ENCODE data around the gene YIPF7. TPM values are rescaled to one million over a fixed set of nuclear protein-coding genes. Genes with fewer than 3 reads are reported as not detected.
A peak's percentile ranks its signal among the peaks of the same experiment; 100 is the strongest.

The YIPF7 gene
- 10 to 100 TPM in 1 of 4 donors, 1 to 10 TPM in 2, under 1 TPM in 1; 0.61 to 12.7 (median 5.9) TPM for total RNA-seq

DNA sequence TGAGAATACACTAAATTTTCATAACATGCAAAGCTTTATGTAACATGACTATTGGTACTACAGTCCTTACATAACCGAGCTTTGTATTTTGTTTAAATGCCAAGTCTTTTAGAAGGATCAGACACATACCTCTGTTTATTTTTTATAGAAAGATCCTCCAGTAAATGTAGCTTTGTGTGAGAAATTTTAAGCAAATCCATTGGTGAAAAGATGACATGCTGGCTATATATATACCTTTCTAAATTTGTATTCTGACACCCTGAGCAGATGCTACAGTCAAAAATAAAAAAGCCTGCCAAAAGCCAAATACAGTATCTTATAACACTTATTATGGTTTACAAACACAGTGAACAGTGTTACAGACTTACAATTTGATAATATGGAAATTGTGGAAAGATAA is at the start of gene YIPF7:
Gene YIPF7, minus strand, starts transcription at position 201 of the 400 bp plus-strand sequence. CDS start 1,525 bp downstream, outside the sequence.
- DNase-seq (no peak), ATAC-seq (peak; percentile 91 to 96)
- intact Hi-C loops (cut with DNase I; ENCODE audit: low total_unique reads) (loop anchor here (2.0 kb wide), 1 partner anchor 27 kb away; the partner anchor contains the start of gene GUF1), in situ Hi-C loops (cut with MboI; ENCODE audit: low sequenced_read_pairs in 4 of 4) (no loop called here)
- Histone ChIP-seq H3K27ac (peak within 1 kb of the TSS; percentile 70 to 82 (median 80)), H3K4me3 (peak within 1 kb of the TSS; percentile 6 to 40 (median 26)), H3K4me1 (peaks cover 11 to 30% of the 10 kb centered on the region in 2 donors), H3K9me3 (no peaks in the 10 kb centered on the region), H3K27me3 (no peaks in the 10 kb centered on the region), H3K36me3 (no peaks in the 10 kb centered on the region)
- no peak for TF ChIP-seq POLR2A (IDR thresholded peaks at IDR 0.05)
- TF ChIP-seq, protein P1, sequence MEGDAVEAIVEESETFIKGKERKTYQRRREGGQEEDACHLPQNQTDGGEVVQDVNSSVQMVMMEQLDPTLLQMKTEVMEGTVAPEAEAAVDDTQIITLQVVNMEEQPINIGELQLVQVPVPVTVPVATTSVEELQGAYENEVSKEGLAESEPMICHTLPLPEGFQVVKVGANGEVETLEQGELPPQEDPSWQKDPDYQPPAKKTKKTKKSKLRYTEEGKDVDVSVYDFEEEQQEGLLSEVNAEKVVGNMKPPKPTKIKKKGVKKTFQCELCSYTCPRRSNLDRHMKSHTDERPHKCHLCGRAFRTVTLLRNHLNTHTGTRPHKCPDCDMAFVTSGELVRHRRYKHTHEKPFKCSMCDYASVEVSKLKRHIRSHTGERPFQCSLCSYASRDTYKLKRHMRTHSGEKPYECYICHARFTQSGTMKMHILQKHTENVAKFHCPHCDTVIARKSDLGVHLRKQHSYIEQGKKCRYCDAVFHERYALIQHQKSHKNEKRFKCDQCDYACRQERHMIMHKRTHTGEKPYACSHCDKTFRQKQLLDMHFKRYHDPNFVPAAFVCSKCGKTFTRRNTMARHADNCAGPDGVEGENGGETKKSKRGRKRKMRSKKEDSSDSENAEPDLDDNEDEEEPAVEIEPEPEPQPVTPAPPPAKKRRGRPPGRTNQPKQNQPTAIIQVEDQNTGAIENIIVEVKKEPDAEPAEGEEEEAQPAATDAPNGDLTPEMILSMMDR (IDR thresholded peaks at IDR 0.05 in 4 of 5, conservative IDR thresholded peaks at IDR 0.05 in 1 of 5), result no peak

- no peak overlapping the region for H3K27ac ChIP-seq
- TF ChIP-seq, protein P1 (IDR thresholded peaks at IDR 0.05 in 4 of 5, conservative IDR thresholded peaks at IDR 0.05 in 1 of 5), result no peak
- TF ChIP-seq POLR2A (IDR thresholded peaks at IDR 0.05), result no peak
- in situ Hi-C loops (cut with MboI; ENCODE audit: low sequenced_read_pairs in 4 of 4), result no loop called here
- no peaks in the 10 kb centered on the region for H3K9me3 ChIP-seq
- no peaks in the 10 kb centered on the region for H3K4me1 ChIP-seq
- ATAC-seq (no peak), DNase-seq (no peak)
- no peak overlapping the region for H3K4me3 ChIP-seq
- H3K27me3 ChIP-seq, result no peaks in the 10 kb centered on the region
- intact Hi-C loops (cut with DNase I; ENCODE audit: low total_unique reads), result no loop called here
- peaks cover 0 to 68% of the 10 kb centered on the region in 2 donors for H3K36me3 ChIP-seq
These were observed 49.6 kb upstream of the YIPF7 start for GRCh38 chr4:44701037-44701436.

- TF ChIP-seq, protein P1 (IDR thresholded peaks at IDR 0.05 in 4 of 5, conservative IDR thresholded peaks at IDR 0.05 in 1 of 5), result no peak
- TF ChIP-seq POLR2A (IDR thresholded peaks at IDR 0.05), result no peak
- Histone ChIP-seq H3K27ac (no peak overlapping the region), H3K4me3 (no peak overlapping the region), H3K36me3 (peaks cover 0 to 74% of the 10 kb centered on the region in 2 donors), H3K4me1 (no peaks in the 10 kb centered on the region), H3K9me3 (no peaks in the 10 kb centered on the region), H3K27me3 (no peaks in the 10 kb centered on the region)
- DNase-seq, result no peak
- in situ Hi-C loops (cut with MboI; ENCODE audit: low sequenced_read_pairs in 4 of 4), result no loop called here
- intact Hi-C loops (cut with DNase I; ENCODE audit: low total_unique reads), result no loop called here
- ATAC-seq, result no peak
These were observed 49.0 kb upstream of the YIPF7 start for GRCh38 chr4:44700427-44700826.

GRCh38 chr4:44684648-44685047 is 33.2 kb upstream of the YIPF7 start:
- Histone ChIP-seq H3K27me3 (no peaks in the 10 kb centered on the region), H3K9me3 (no peaks in the 10 kb centered on the region), H3K4me3 (no peak overlapping the region), H3K27ac (no peak overlapping the region), H3K36me3 (peaks cover 0 to 43% of the 10 kb centered on the region in 2 donors), H3K4me1 (peaks cover 4 to 13% of the 10 kb centered on the region in 2 donors)
- ATAC-seq, result no peak
- intact Hi-C loops (cut with DNase I; ENCODE audit: low total_unique reads), result no loop called here
- TF ChIP-seq, protein P1 (IDR thresholded peaks at IDR 0.05 in 4 of 5, conservative IDR thresholded peaks at IDR 0.05 in 1 of 5), result no peak
- no peak for TF ChIP-seq POLR2A (IDR thresholded peaks at IDR 0.05)
- no peak for DNase-seq
- in situ Hi-C loops (cut with MboI; ENCODE audit: low sequenced_read_pairs in 4 of 4), result no loop called here

DNA sequence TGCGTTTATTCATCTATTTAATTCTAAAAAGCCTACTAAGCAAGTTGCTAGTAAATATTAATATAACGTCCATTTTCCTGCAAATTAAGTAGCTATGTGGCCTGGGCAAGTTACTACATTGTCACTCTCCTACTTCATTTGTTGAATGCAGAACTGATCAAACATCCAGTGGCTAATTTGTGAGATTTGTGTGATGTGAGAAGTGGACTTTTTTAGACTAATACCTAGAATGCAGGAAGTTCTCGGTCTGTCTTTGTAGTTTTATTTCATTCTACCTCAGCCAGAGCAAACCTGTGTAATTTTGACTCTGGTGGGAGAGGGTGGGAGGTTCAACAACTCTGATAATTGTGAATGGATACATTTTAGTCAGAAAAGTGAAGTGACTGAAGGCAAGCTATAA is 27.6 kb upstream of the YIPF7 start:
- Histone ChIP-seq H3K36me3 (peaks cover 0 to 23% of the 10 kb centered on the region in 2 donors), H3K27ac (peak overlapping the region; percentile 87 to 97 (median 90)), H3K4me1 (peaks cover 19 to 26% of the 10 kb centered on the region in 2 donors), H3K27me3 (no peaks in the 10 kb centered on the region), H3K4me3 (peak overlapping the region; percentile 67 to 90 (median 72)), H3K9me3 (no peaks in the 10 kb centered on the region)
- intact Hi-C loops (cut with DNase I; ENCODE audit: low total_unique reads) (loop anchor here (2.0 kb wide), 2 partner anchors 28 to 230 kb away; partner anchors contain the start of genes KCTD8 and YIPF7), in situ Hi-C loops (cut with MboI; ENCODE audit: low sequenced_read_pairs in 4 of 4) (no loop called here)
- ATAC-seq (no peak), DNase-seq (no peak)
- TF ChIP-seq, protein P1 (IDR thresholded peaks at IDR 0.05 in 4 of 5, conservative IDR thresholded peaks at IDR 0.05 in 1 of 5), result no peak
- TF ChIP-seq POLR2A (IDR thresholded peaks at IDR 0.05), result no peak

All from gastrocnemius medialis (tissue), 4 donors.